Endothelial cell of umbilical vein (primary cell): ENCODE results near the gene TMEM51. TPM values are rescaled to one million over a fixed set of nuclear protein-coding genes. Genes with fewer than 3 reads are reported as not detected.

Experiments
- BruUV-seq: library from RNA; stranded (reverse); fragments of 400-500 nt; replicated peaks from 2 replicates; lab custom pipeline; 2021; lab: Mats Ljungman, UMichigan
- CTCF ChIA-PET: fragments of 300-600, 350-600 bp; sonication (Branson Sonifier 250); formaldehyde crosslinking; loops from one replicate; lab custom pipeline; 2021; ENCODE audit warnings: antibody characterized with exemption, inconsistent platforms; lab: Charles Lee
- POLR2A ChIA-PET: fragments of 300-600, 350-600 bp; sonication (Branson Sonifier 250); formaldehyde crosslinking; loops from one replicate; lab custom pipeline; 2021; ENCODE audit warnings: antibody characterized with exemption, inconsistent platforms; lab: Charles Lee
- DNase-seq: peaks from one replicate; pipeline ENCODE4 v3.0.0-alpha.2; 2011; ENCODE audit warnings: low read depth, low spot score
- FAIRE-seq: peaks from 2 replicates; lab custom pipeline; 2011; peaks lifted over from hg19 to GRCh38; lab: Jason Lieb, UNC
- H2AFZ ChIP-seq: 2 replicates; pipeline ENCODE4 v1.6.0; 2012; ENCODE audit warnings: low read depth, low read length, control low read depth, inconsistent platforms
- H3K27ac ChIP-seq: 2 replicates; pipeline ENCODE4 v1.5.1; 2011; ENCODE audit warnings: low read depth, mild to moderate bottlenecking, control low read depth, low read length, moderate library complexity; ENCODE audit not compliant: insufficient read depth
- H3K27me3 ChIP-seq, 2 experiments: 2 replicates each; pipeline versions ENCODE4 v1.6.0 to v1.6.1; 2011; ENCODE audit warnings: low read length in 2 of 2, mixed read lengths in 1 of 2; ENCODE audit not compliant: control insufficient read depth in 2 of 2, insufficient read depth in 2 of 2
- H3K36me3 ChIP-seq, 2 experiments: 2 replicates in 1 of 2; 3 replicates in 1 of 2; pipeline ENCODE4 v1.5.1; 2011; ENCODE audit warnings: low read length in 2 of 2, mild to moderate bottlenecking in 1 of 2, moderate library complexity in 1 of 2; ENCODE audit not compliant: control insufficient read depth in 2 of 2, insufficient read depth in 2 of 2; ENCODE audit errors: extremely low read depth in 1 of 2
- H3K4me1 ChIP-seq: 3 replicates; pipeline ENCODE4 v1.5.1; 2011; ENCODE audit warnings: mild to moderate bottlenecking, low read length; ENCODE audit not compliant: control insufficient read depth, insufficient read depth; ENCODE audit errors: extremely low read depth
- H3K4me2 ChIP-seq: 2 replicates; pipeline ENCODE4 v1.6.1; 2011; ENCODE audit warnings: low read length, control low read depth, mixed read lengths; ENCODE audit not compliant: insufficient read depth
- H3K4me3 ChIP-seq, 3 experiments: fragments of 200-600 bp in 1 of 3; sonication (generic), shearing (Covaris generic) in 1 of 3; replicated peaks in 1 of 3; 2 replicates each; pipeline ENCODE4 v1.5.1; 2011 to 2016; ENCODE audit warnings: control low read depth in 3 of 3, low read length in 3 of 3, mild to moderate bottlenecking in 2 of 3, inconsistent platforms in 1 of 3, low read depth in 1 of 3, moderate library complexity in 1 of 3; ENCODE audit not compliant: insufficient read depth in 1 of 3
- H3K79me2 ChIP-seq: 2 replicates; pipeline ENCODE4 v1.6.0; 2012; ENCODE audit warnings: low read length, inconsistent platforms; ENCODE audit not compliant: control insufficient read depth, insufficient read depth
- H3K9ac ChIP-seq: replicated peaks from 2 replicates; pipeline ENCODE3; 2011; ENCODE audit warnings: low read length, control low read depth; ENCODE audit not compliant: insufficient read depth; ENCODE audit errors: extremely low read depth
- H3K9me1 ChIP-seq: replicated peaks from 3 replicates; pipeline ENCODE4 v1.6.0; 2011; ENCODE audit warnings: mild to moderate bottlenecking, low read length; ENCODE audit not compliant: control insufficient read depth, insufficient read depth; ENCODE audit errors: extremely low read depth
- H3K9me3 ChIP-seq: replicated peaks from 2 replicates; pipeline ENCODE4 v1.5.1; 2012; ENCODE audit warnings: low read length, inconsistent platforms; ENCODE audit not compliant: control insufficient read depth, insufficient read depth
- H4K20me1 ChIP-seq: replicated peaks from 2 replicates; pipeline ENCODE3; 2011; ENCODE audit warnings: mild to moderate bottlenecking, low read length; ENCODE audit not compliant: control insufficient read depth, insufficient read depth; ENCODE audit errors: extremely low read depth
- FOS ChIP-seq: IDR thresholded peaks from 2 replicates; pipeline ENCODE4 v1.6.1; 2011; ENCODE audit warnings: mild to moderate bottlenecking, low read length, moderate library complexity, borderline replicate concordance; ENCODE audit not compliant: insufficient read depth
- GATA2 ChIP-seq: IDR thresholded peaks from 2 replicates; pipeline ENCODE4 v1.7.0; 2011; ENCODE audit warnings: low read depth, mild to moderate bottlenecking, moderate library complexity, mixed read lengths, low read length; ENCODE audit not compliant: insufficient read length, insufficient read depth
- MYC ChIP-seq: IDR thresholded peaks from one replicate; pipeline ENCODE4 v1.6.1; 2011; ENCODE audit warnings: mild to moderate bottlenecking, low read depth, low read length
- POLR2A ChIP-seq: IDR thresholded peaks from 2 replicates; pipeline ENCODE4 v1.6.1; 2012; ENCODE audit warnings: low read depth, mild to moderate bottlenecking, control low read depth, low read length
- dilution Hi-C: fragments of 300-500 bp; cut with MboI; formaldehyde crosslinking; loops from one replicate; pipeline ENCODE4 v1.15.0; 2019; ENCODE audit warnings: low sequenced_read_pairs; ENCODE audit not compliant: extremely low pct_ligation_motif_present
- intact Hi-C: fragments of 100-400 bp; cut with micrococcal nuclease; formaldehyde crosslinking; loops from one replicate; pipeline ENCODE4 v1.10.0; 2022
- polyA plus RNA-seq, 4 experiments: library from polyadenylated mRNA; depleted of rRNA in 3 of 4; stranded (reverse) in 3 of 4; unstranded in 1 of 4; fragments of >200 nt; gene quantifications; 2 replicates each; pipeline versions ENCODE4 v1.2.1 to v1.2.3, GENCODE V29; 2011 to 2012; ENCODE audit warnings: missing spikeins in 1 of 4
- total RNA-seq: library from RNA; stranded (reverse); gene quantifications from 2 replicates; pipeline ENCODE4 v1.2.3, GENCODE V29; 2021
- TF ChIP-seq, protein P1 (sequence below), 2 donors: IDR thresholded peaks; 1 replicate in 1 of 2; 2 replicates in 1 of 2; pipeline ENCODE4 v1.5.1; 2011; ENCODE audit warnings: low read length in 2 of 2, mild to moderate bottlenecking in 2 of 2, moderate library complexity in 2 of 2, control low read depth in 1 of 2, inconsistent platforms in 1 of 2, low read depth in 1 of 2; ENCODE audit not compliant: insufficient read depth in 1 of 2; ENCODE audit errors: extremely low read depth in 1 of 2

TMEM51 gene
- total and polyA plus RNA-seq, 2 donors (not counting 3 experiments of a cell fraction or from before 2014, with no cell fraction given), result 13.7 to 13.9 TPM

DNA sequence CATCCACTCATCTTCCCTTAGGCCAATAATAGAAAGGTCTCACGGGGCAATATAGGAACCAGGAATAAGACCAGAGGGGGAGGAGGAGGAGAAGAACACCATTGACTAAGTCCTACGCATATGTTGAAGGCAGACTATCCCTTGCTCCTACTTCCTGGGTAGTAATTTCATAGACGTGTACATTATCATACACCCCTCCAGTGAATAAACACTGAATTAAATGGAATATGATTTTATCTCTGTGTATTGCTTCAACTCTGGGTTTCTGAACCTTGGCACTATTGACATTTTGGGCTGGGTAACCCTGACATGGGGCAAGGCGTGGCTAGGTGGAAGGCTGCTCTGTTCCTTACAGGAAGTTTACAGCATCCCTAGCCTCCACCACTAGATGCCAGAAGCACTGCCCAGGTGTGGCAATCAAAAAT is 76.2 kb downstream of the TMEM51 start:
- Histone ChIP-seq H3K4me2 (no peak overlapping the region), H3K9ac (no peak overlapping the region), H3K36me3 (no peaks in the 10 kb centered on the region), H2AFZ (no peak overlapping the region), H3K9me1 (no peaks in the 10 kb centered on the region), H3K9me3 (no peaks in the 10 kb centered on the region), H3K27me3 (no peaks in the 10 kb centered on the region), H3K79me2 (no peaks in the 10 kb centered on the region), H3K4me1 (no peaks in the 10 kb centered on the region), H4K20me1 (no peaks in the 10 kb centered on the region), H3K27ac (no peak overlapping the region), H3K4me3 (no peak overlapping the region)
- FAIRE-seq (no peak), DNase-seq (no peak)
- intact Hi-C loops (no loop called here), dilution Hi-C loops (no loop called here)
- TF ChIP-seq MYC (no peak), GATA2 (no peak), POLR2A (no peak)
- BruUV-seq, result no TSS peak
- CTCF ChIA-PET, result no interaction called here
- POLR2A ChIA-PET, result no interaction called here

DNA sequence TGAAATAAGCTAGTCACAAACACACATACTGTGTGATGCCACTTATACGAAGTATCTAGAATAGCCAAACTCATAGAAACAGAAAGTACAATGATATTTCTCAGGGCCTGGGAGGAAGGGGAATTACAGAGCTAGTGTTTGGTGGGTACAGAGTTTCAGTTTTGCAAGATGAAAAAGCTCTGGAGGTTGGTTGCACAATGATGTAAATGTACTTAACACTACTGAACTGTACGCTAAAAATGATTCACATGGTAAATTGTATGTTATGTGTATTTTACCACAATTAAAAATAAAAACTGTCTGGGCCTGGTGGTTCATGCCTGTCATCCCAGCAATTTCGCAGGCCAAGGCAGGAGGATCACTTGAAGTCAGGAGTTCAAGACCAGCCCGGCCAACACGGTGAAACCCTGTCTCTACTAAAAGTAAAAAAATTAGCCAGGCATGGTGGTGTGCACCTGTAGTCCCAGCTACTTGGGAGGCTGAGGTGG is 78.2 kb downstream of the TMEM51 start:
- intact Hi-C loops, result no loop called here
- Histone ChIP-seq H3K9me1 (no peaks in the 10 kb centered on the region), H4K20me1 (no peaks in the 10 kb centered on the region), H3K36me3 (no peaks in the 10 kb centered on the region), H3K9ac (no peak overlapping the region), H3K4me1 (no peaks in the 10 kb centered on the region), H3K9me3 (no peaks in the 10 kb centered on the region), H3K4me3 (no peak overlapping the region), H3K79me2 (no peaks in the 10 kb centered on the region), H3K4me2 (no peak overlapping the region), H3K27me3 (no peaks in the 10 kb centered on the region), H2AFZ (no peak overlapping the region), H3K27ac (no peak overlapping the region)
- DNase-seq, result no peak
- no peak for FAIRE-seq
- no peak for TF ChIP-seq MYC
- TF ChIP-seq, protein P1, sequence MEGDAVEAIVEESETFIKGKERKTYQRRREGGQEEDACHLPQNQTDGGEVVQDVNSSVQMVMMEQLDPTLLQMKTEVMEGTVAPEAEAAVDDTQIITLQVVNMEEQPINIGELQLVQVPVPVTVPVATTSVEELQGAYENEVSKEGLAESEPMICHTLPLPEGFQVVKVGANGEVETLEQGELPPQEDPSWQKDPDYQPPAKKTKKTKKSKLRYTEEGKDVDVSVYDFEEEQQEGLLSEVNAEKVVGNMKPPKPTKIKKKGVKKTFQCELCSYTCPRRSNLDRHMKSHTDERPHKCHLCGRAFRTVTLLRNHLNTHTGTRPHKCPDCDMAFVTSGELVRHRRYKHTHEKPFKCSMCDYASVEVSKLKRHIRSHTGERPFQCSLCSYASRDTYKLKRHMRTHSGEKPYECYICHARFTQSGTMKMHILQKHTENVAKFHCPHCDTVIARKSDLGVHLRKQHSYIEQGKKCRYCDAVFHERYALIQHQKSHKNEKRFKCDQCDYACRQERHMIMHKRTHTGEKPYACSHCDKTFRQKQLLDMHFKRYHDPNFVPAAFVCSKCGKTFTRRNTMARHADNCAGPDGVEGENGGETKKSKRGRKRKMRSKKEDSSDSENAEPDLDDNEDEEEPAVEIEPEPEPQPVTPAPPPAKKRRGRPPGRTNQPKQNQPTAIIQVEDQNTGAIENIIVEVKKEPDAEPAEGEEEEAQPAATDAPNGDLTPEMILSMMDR (IDR thresholded peaks at IDR 0.05; ENCODE audit: extremely low read depth in 1 of 2, insufficient read depth in 1 of 2, low read depth in 1 of 2, low read length in 2 of 2), result no peak
- TF ChIP-seq FOS, result no peak
- BruUV-seq, result no TSS peak
- ChIA-PET CTCF (interaction anchor here (1.6 kb wide), 1 partner anchor 103 kb away, joined by 3 read pairs; no protein-coding TSS in a partner anchor), POLR2A (no interaction called here)
- dilution Hi-C loops, result no loop called here
